HG03432 (cell line): ENCODE results near the gene SPRY2.

Experiments used
- ATAC-seq: cut with Tn5 transposase; IDR thresholded peaks from one replicate; pipeline ENCODE4 v1.9.1; 2021; ENCODE audit warnings: mild to moderate bottlenecking, moderate library complexity; ENCODE audit not compliant: unreplicated experiment

The SPRY2 gene, protein sequence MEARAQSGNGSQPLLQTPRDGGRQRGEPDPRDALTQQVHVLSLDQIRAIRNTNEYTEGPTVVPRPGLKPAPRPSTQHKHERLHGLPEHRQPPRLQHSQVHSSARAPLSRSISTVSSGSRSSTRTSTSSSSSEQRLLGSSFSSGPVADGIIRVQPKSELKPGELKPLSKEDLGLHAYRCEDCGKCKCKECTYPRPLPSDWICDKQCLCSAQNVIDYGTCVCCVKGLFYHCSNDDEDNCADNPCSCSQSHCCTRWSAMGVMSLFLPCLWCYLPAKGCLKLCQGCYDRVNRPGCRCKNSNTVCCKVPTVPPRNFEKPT

DNA sequence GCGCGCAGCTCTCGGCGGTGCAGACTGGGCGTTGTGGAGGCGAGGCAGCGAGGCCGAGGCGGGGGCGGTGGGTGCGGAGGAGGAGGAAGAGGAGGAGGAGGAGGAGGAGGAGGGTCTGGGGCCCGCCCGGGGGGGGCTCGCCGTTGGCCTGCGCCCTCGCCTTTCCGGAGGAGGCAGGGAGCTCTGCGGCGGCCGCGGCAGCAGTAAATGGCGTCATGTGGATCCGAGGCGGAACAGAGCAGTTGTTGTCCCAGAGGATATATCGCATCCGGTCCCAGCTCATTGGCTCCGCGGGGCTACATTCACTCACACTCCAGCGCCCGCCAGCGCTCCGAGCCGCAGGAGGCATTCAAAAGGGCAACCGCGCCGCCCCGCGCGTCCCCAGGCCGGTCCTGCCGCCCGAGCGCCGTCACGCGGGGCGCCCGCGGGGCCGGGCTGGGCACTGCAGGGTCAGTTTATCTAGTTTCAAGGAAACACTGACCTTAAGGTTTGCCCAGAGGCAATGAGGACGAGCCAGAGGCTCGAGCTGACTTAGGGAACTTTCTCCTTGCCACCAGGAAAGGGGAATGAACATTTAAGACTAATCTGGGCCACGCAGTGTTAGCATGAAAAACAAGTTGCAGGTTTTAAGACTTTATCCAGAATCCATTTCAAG lies at the start of gene SPRY2:
Gene SPRY2, minus strand, starts transcription at position 26 of the 655 bp plus-strand sequence. CDS start 3,421 bp downstream, outside the sequence.
- ATAC-seq: peak; percentile 63

- ATAC-seq: no peak
Observed at GRCh38 chr13:80390338-80390737, 49.4 kb upstream of the SPRY2 start.

- no peak for ATAC-seq
Observed at GRCh38 chr13:80389073-80390038, 48.4 kb upstream of the SPRY2 start.

- no peak for ATAC-seq
Observed at GRCh38 chr13:80388506-80388905, 47.6 kb upstream of the SPRY2 start.

- ATAC-seq: no peak
Observed at GRCh38 chr13:80386592-80386991, 45.7 kb upstream of the SPRY2 start.

- ATAC-seq: peak; percentile 68
Observed at GRCh38 chr13:80386002-80386401, 45.1 kb upstream of the SPRY2 start.

- no peak for ATAC-seq
Observed at GRCh38 chr13:80382576-80382975, 41.6 kb upstream of the SPRY2 start.

GRCh38 chr13:80379245-80379644 lies 38.3 kb upstream of the SPRY2 start:
- ATAC-seq: no peak

GRCh38 chr13:80376554-80376953 lies 35.6 kb upstream of the SPRY2 start:
- ATAC-seq: no peak

- ATAC-seq: no peak
Observed at GRCh38 chr13:80374901-80375300, 34.0 kb upstream of the SPRY2 start.

- ATAC-seq: no peak
Observed at GRCh38 chr13:80374444-80374843, 33.5 kb upstream of the SPRY2 start.

DNA sequence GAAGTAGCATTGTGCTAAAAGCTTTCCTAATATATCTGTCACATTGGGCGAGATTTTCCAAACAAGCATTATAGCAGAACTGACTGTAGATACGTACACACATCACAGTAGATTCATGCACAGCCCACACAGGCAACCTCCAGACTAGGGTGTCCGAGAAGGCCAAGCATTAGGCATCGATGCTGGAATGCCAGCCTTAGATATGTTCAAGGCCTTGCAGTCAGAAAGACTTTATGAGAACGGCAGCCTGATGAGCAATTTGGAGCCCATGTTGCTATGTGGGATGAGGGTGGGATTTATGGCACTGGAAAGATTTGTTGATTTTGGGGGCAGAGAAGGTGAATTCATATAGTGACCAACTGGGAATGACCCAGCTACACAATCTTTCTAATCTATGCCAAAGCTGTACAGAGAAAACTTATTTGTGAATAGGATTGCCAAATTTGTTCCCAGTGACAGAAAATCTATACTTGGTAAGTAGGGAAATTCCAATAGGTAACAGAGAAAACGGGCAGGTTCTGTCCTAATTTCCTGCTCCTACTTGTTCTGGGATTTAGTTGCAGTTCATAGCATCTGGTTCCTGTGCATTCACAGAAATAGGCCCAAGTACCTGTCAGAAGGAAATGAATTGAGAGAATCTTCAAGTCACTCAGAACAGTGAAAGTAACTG lies 31.0 kb upstream of the SPRY2 start:
- no peak for ATAC-seq

DNA sequence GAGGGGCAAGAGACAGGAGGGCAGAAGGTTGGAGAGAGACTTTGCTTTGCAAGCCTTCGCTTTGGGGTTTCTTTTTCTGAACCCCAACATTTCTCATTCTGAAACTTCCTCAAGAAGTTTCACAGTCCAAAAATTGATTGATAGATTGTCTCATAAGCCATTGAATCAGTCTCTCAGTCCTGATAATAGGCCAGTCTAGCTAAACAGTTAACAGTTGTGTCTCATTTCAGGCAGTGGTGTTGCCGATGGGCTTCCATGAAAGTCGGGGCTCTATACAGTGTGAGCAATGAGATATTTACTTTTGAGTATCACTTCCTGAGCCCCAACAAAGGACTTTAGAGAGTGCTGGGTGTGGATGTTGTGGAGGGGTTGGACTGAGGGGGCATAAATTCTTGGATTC lies 26.5 kb upstream of the SPRY2 start:
- ATAC-seq: no peak

- no peak for ATAC-seq
Observed at GRCh38 chr13:80363890-80364503, 23.1 kb upstream of the SPRY2 start.

DNA sequence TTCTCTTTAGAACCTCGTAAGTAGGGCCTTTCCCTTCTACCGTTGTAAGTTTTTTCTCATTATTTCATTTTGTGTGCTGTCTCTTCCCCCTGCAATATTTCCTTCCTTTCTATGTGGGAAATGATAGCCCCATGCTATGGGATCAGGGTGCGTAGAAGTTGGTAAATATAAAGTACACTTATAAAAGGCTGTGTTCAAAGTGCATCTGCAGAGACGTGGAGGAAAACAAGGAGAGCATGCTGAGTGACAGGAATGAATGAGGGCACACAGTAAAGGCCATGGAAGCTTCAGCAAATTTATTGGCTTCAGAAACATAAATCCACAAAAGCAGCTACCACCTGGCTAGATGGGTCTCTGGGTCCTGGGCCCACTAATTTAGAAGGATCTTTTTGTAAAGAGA lies 21.6 kb upstream of the SPRY2 start:
- ATAC-seq: no peak

DNA sequence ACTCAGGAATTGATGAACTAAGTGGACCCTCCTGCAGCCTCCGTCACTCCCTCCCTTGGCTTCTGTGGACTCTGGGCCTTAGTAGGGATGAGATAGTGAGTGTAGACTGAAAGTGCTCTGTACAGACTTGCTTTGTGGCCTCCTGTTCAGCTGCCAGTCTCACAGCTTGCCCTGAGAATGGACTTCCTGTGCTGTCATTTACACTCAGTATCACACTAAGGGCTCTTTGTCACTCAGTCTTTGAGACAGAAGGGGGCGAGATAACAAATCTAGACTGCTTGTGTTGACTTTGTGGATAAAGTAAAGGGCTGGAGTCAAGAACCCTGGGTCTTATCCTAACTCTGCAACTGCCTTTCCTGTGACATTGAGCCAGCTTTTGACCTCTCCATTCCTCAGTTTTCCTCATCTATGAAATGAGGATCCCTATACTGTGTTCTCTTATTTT lies 21.0 kb upstream of the SPRY2 start:
- peak; percentile 89 for ATAC-seq

- ATAC-seq: no peak
Observed at GRCh38 chr13:80361298-80361697, 20.4 kb upstream of the SPRY2 start.

GRCh38 chr13:80360453-80360800 lies 19.5 kb upstream of the SPRY2 start:
- ATAC-seq: no peak

DNA sequence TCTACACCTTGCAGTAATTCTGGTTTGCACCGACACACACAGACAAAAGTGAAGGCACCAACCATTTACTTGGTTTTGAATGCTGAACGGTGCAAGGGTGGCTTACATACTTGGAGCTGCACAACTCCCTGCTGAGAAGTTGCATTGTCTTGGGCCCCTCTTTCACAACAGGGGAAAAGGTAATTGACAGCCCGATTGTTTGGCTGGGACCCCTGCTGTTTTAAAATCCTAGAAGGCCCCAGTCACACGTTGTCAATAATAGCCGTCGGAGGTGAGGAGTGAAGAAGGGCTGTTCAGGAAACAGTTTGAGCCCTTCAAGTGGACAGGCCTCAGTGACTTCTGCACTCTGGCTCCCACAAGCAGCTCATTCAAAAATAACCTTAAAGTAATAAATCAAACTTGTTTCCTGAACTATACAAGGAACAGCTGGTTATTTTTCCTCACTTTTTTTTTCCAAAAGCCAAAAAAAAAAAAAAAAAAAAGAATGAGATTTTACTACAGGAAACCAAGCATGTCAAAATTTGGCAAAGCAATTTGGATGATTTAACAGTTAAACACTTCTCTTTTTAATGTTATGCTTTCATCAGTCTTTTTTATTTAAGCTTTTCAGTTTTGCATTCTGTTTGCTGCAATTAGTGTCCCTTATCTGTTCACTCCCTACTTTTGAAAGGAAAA lies 19.0 kb upstream of the SPRY2 start:
- peak; percentile 37 for ATAC-seq

DNA sequence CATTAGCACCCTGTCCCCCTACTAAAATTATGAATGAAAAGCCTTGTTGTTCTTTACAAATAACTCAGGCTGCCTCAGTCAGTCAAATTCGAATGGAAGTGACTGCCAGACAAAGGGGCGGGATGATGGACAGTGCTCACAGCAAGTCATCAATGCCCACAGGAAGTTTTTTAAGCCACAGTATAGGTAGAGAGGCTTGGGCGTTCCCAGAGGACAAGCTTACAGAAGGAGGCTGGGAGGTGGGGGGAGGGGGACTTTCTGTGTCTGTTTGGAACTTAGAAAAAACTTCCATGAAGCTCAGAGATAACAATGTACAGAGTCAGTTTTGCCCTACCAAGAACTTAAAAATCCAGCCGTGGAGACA lies 18.5 kb upstream of the SPRY2 start:
- ATAC-seq: no peak
